ENCODE results near the gene COL4A2. TPM values are rescaled to one million over a fixed set of nuclear protein-coding genes. Genes with fewer than 3 reads are reported as not detected.

Gene COL4A2
- total RNA-seq, 4 donors from 2014 or later: 56.6 to 139 (median 89.1) TPM

DNA sequence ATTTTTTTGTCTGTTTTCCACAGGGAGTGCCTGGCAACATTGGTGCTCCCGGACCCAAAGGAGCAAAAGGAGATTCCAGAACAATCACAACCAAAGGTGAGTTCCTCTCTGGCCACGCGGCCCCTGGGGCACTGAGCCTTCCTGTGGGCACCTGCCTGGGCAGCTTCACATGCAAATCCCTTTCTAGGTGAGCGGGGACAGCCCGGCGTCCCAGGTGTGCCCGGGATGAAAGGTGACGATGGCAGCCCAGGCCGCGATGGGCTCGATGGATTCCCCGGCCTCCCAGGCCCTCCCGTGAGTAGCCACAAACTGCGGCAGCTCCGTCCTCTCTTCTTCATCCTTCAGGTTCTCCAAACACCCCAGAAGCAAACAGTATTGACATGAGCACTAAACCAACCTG, 155.0 kb downstream of the COL4A2 start:
- peaks cover 0 to 25% (median 0%) of the 10 kb centered on the region in 3 donors for H3K36me3 ChIP-seq
- no peaks in the 10 kb centered on the region for H3K27me3 ChIP-seq
- no peak for DNase-seq
- H3K9me3 ChIP-seq: no peaks in the 10 kb centered on the region
- no peak overlapping the region for H3K27ac ChIP-seq
- peaks cover 0 to 4% (median 0%) of the 10 kb centered on the region in 4 donors for H3K4me1 ChIP-seq
- H3K4me3 ChIP-seq: no peak overlapping the region
- TF ChIP-seq, protein P1, sequence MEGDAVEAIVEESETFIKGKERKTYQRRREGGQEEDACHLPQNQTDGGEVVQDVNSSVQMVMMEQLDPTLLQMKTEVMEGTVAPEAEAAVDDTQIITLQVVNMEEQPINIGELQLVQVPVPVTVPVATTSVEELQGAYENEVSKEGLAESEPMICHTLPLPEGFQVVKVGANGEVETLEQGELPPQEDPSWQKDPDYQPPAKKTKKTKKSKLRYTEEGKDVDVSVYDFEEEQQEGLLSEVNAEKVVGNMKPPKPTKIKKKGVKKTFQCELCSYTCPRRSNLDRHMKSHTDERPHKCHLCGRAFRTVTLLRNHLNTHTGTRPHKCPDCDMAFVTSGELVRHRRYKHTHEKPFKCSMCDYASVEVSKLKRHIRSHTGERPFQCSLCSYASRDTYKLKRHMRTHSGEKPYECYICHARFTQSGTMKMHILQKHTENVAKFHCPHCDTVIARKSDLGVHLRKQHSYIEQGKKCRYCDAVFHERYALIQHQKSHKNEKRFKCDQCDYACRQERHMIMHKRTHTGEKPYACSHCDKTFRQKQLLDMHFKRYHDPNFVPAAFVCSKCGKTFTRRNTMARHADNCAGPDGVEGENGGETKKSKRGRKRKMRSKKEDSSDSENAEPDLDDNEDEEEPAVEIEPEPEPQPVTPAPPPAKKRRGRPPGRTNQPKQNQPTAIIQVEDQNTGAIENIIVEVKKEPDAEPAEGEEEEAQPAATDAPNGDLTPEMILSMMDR (IDR thresholded peaks at IDR 0.05): no peak
- no peak for TF ChIP-seq POLR2A (IDR thresholded peaks at IDR 0.05)

DNA sequence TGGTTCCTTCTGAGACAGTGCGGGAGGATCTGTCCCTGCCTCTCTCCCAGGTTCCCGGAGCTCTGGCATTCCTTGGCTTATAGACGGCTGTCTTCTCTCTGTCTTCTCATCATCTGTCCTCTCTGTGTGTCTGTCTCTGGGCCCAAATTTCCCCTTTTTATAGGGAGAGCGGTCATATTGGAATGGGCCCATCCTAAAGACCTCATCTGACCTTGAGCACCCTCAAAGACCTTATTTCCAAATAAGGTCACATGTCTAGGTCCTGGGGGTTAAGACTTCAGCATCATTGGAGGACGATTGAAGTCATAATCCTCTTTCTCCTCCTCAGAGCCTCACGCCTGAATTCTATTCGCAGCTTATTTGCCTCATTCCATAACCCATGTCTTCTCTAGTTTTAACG, 156.1 kb downstream of the COL4A2 start:
- DNase-seq: no peak
- Histone ChIP-seq H3K27ac (no peak overlapping the region), H3K36me3 (peaks cover 0 to 26% (median 0%) of the 10 kb centered on the region in 3 donors), H3K4me3 (no peak overlapping the region), H3K9me3 (no peaks in the 10 kb centered on the region), H3K4me1 (peaks cover 0 to 4% (median 0%) of the 10 kb centered on the region in 4 donors), H3K27me3 (no peaks in the 10 kb centered on the region)
- TF ChIP-seq, protein P1 (IDR thresholded peaks at IDR 0.05): no peak
- no peak for TF ChIP-seq POLR2A (IDR thresholded peaks at IDR 0.05)

DNA sequence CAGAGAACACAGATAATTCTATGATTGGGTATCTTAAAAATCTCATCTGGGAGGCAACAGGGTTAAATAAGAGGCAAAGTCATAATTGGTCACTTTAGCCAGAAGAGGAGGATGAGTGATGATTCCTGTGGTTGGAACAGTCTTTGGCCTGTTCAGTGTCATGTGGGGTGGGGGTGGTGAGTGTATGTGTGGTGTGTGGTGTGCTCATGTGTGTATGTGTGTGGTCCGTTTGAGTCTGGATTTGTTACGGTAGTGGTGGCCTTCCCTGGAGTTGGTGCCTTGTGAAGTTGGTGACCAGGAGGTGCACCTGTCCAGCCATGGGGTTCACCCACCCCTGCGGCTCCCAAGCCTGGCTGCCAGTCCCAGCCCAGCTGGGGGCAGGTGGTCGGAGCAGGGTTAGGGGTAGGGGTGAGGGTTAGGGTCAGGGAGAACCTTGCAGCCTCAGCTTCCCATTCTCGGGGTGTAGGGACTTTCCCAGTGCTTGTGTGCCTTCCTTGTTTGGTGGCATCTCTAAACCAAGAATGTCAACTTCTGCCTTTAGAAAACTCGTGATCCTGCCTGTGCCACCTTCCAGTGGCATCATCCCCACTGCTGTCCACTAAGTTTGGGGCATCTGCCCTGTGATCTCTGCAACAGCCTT, 156.9 kb downstream of the COL4A2 start:
- H3K27ac ChIP-seq: peak overlapping the region in 1 of 4 donors; percentile 38
- DNase-seq: peak in 1 of 3 donors; percentile 27
- H3K4me3 ChIP-seq: no peak overlapping the region
- H3K36me3 ChIP-seq: peaks cover 0 to 26% (median 0%) of the 10 kb centered on the region in 3 donors
- H3K9me3 ChIP-seq: no peaks in the 10 kb centered on the region
- peaks cover 0 to 4% (median 0%) of the 10 kb centered on the region in 4 donors for H3K4me1 ChIP-seq
- TF ChIP-seq, protein P1 (IDR thresholded peaks at IDR 0.05): no peak
- TF ChIP-seq POLR2A (IDR thresholded peaks at IDR 0.05): no peak
- no peaks in the 10 kb centered on the region for H3K27me3 ChIP-seq

GRCh38 chr13:110464556-110465333, 157.7 kb downstream of the COL4A2 start:
- TF ChIP-seq, protein P1 (IDR thresholded peaks at IDR 0.05): no peak
- TF ChIP-seq POLR2A (IDR thresholded peaks at IDR 0.05): no peak
- DNase-seq: peak in 2 of 3 donors; percentile 61 to 71
- peaks cover 0 to 23% (median 0%) of the 10 kb centered on the region in 3 donors for H3K36me3 ChIP-seq
- H3K27ac ChIP-seq: peak overlapping the region in 1 of 4 donors; percentile 38
- H3K4me1 ChIP-seq: peaks cover 0 to 4% (median 0%) of the 10 kb centered on the region in 4 donors
- H3K27me3 ChIP-seq: no peaks in the 10 kb centered on the region
- no peak overlapping the region for H3K4me3 ChIP-seq
- no peaks in the 10 kb centered on the region for H3K9me3 ChIP-seq

DNA sequence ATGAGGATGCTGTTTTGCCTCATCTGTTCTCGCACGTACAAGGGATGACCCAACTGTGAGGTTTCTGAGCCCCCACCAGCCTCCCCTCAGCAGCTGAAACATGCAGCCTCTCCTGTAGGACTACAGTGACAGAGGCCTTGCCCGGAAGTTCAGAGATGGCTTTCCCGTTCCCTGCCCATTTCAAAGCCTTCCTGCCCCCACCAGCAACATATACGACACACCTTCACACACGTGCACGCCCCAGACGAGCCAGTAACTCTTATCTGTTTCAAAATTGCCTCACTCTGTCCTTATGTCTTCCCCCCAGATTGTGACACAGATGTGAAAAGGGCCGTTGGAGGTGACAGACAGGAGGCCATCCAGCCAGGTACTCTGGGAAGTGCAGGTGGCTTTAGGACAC, 158.6 kb downstream of the COL4A2 start:
- peaks cover 0 to 4% (median 0%) of the 10 kb centered on the region in 4 donors for H3K4me1 ChIP-seq
- H3K4me3 ChIP-seq: no peak overlapping the region
- no peak for DNase-seq
- H3K27me3 ChIP-seq: no peaks in the 10 kb centered on the region
- peaks cover 0 to 23% (median 0%) of the 10 kb centered on the region in 3 donors for H3K36me3 ChIP-seq
- no peaks in the 10 kb centered on the region for H3K9me3 ChIP-seq
- TF ChIP-seq, protein P1 (IDR thresholded peaks at IDR 0.05): no peak
- no peak for TF ChIP-seq POLR2A (IDR thresholded peaks at IDR 0.05)
- no peak overlapping the region for H3K27ac ChIP-seq
